ENCODE measurements around the gene DPP10.
"Not testable (repeated sequence)": the region's sequence is repeated elsewhere in the genome, so short reads cannot be mapped to it uniquely, and the experiment has no call there.

DPP10 gene

GRCh38 chr2:115413791-115414190, 971.4 kb downstream of the DPP10 start:
- no peak for DNase-seq (ENCODE audit: low read depth, low spot score)

GRCh38 chr2:115414466-115414865, 972.0 kb downstream of the DPP10 start:
- no peak for DNase-seq (ENCODE audit: low read depth, low spot score)

GRCh38 chr2:115422004-115422634, 979.7 kb downstream of the DPP10 start:
- no peak for DNase-seq (ENCODE audit: low read depth, low spot score)

- no peak for DNase-seq (ENCODE audit: low read depth, low spot score)
These were observed 985.0 kb downstream of the DPP10 start for GRCh38 chr2:115427436-115427835.

GRCh38 chr2:115440746-115441145, 998.3 kb downstream of the DPP10 start:
- DNase-seq (ENCODE audit: low read depth, low spot score), result not testable (repeated sequence)

- no peak for DNase-seq (ENCODE audit: low read depth, low spot score)
These were observed 1001.2 kb downstream of the DPP10 start for GRCh38 chr2:115443539-115444185.

GRCh38 chr2:115460008-115460407, 1017.6 kb downstream of the DPP10 start:
- DNase-seq (ENCODE audit: low read depth, low spot score), result no peak

- no peak for DNase-seq (ENCODE audit: low read depth, low spot score)
These were observed 1038.3 kb downstream of the DPP10 start for GRCh38 chr2:115480741-115481140.

GRCh38 chr2:115481842-115482241, 1039.4 kb downstream of the DPP10 start:
- no peak for DNase-seq (ENCODE audit: low read depth, low spot score)

GRCh38 chr2:115483666-115484065, 1041.2 kb downstream of the DPP10 start:
- DNase-seq (ENCODE audit: low read depth, low spot score), result no peak

GRCh38 chr2:115484486-115484885, 1042.0 kb downstream of the DPP10 start:
- DNase-seq (ENCODE audit: low read depth, low spot score), result no peak

- no peak for DNase-seq (ENCODE audit: low read depth, low spot score)
These were observed 1042.5 kb downstream of the DPP10 start for GRCh38 chr2:115484983-115485382.

- no peak for DNase-seq (ENCODE audit: low read depth, low spot score)
These were observed 1048.8 kb downstream of the DPP10 start for GRCh38 chr2:115491186-115491793.

- DNase-seq (ENCODE audit: low read depth, low spot score), result no peak
These were observed 1062.9 kb downstream of the DPP10 start for GRCh38 chr2:115505331-115505730.

GRCh38 chr2:115520727-115521126, 1078.3 kb downstream of the DPP10 start:
- no peak for DNase-seq (ENCODE audit: low read depth, low spot score)

- DNase-seq (ENCODE audit: low read depth, low spot score), result no peak
These were observed 1082.0 kb downstream of the DPP10 start for GRCh38 chr2:115524452-115524851.

GRCh38 chr2:115529627-115530026, 1087.2 kb downstream of the DPP10 start:
- no peak for DNase-seq (ENCODE audit: low read depth, low spot score)

- no peak for DNase-seq (ENCODE audit: low read depth, low spot score)
These were observed 1090.6 kb downstream of the DPP10 start for GRCh38 chr2:115533081-115533480.

GRCh38 chr2:115541814-115542213, 1099.4 kb downstream of the DPP10 start:
- DNase-seq (ENCODE audit: low read depth, low spot score), result no peak

- DNase-seq (ENCODE audit: low read depth, low spot score), result no peak
These were observed 1099.9 kb downstream of the DPP10 start for GRCh38 chr2:115542331-115542730.

- DNase-seq (ENCODE audit: low read depth, low spot score), result no peak
These were observed 1100.6 kb downstream of the DPP10 start for GRCh38 chr2:115543024-115543423.

GRCh38 chr2:115543461-115543860, 1101.0 kb downstream of the DPP10 start:
- no peak for DNase-seq (ENCODE audit: low read depth, low spot score)

- DNase-seq (ENCODE audit: low read depth, low spot score), result no peak
These were observed 1107.2 kb downstream of the DPP10 start for GRCh38 chr2:115549611-115550130.

All from smooth muscle cell of the brain vasculature (primary cell).